Muscle of leg (tissue), 11 donors: Measurements from ENCODE around the gene CHRNA3. TPM values are rescaled to one million over a fixed set of nuclear protein-coding genes. Genes with fewer than 3 reads are reported as not detected.

Experiments
- DNase-seq: peaks from one replicate; pipeline ENCODE4 v3.0.0; 2013
- H3K27ac ChIP-seq: one replicate; pipeline ENCODE4 v1.5.1; 2013; ENCODE audit warnings: mild to moderate bottlenecking, low read length, control low read depth
- H3K27me3 ChIP-seq: one replicate; pipeline ENCODE4 v1.6.1; 2013; ENCODE audit warnings: low read length; ENCODE audit not compliant: control insufficient read depth, insufficient read depth
- H3K36me3 ChIP-seq: one replicate; pipeline ENCODE4 v1.6.1; 2013; ENCODE audit warnings: low read length; ENCODE audit not compliant: control insufficient read depth, insufficient read depth
- H3K4me1 ChIP-seq: one replicate; pipeline ENCODE4 v1.6.1; 2013; ENCODE audit warnings: low read length; ENCODE audit not compliant: control insufficient read depth, insufficient read depth
- H3K4me3 ChIP-seq: one replicate; pipeline ENCODE4 v1.5.1; 2013; ENCODE audit warnings: low read length, control low read depth
- H3K9me3 ChIP-seq: replicated peaks from 2 replicates; pipeline ENCODE4 v1.6.1; 2013; ENCODE audit warnings: low read depth, low read length; ENCODE audit not compliant: control insufficient read depth
- WGBS: methylation state at CpG from one replicate; pipeline ENCODE4 v1.1.5; 2013; ENCODE audit warnings: missing lambda C conversion rate; ENCODE audit not compliant: insufficient coverage; 5-methylcytosine and 5-hydroxymethylcytosine counted together
- polyA plus RNA-seq, 8 donors: library from polyadenylated mRNA; unstranded; fragments of 120-200 nt; gene quantifications; one replicate each; pipeline versions ENCODE4 v1.2.1 to v1.2.3, GENCODE V29; 2013; ENCODE audit warnings: inconsistent platforms in 1 of 8, low replicate concordance in 1 of 8; ENCODE audit not compliant: insufficient read length in 8 of 8, insufficient read depth in 1 of 8
- total RNA-seq: library from RNA; stranded (reverse); fragments of 120-200 nt; gene quantifications from one replicate; pipeline ENCODE4 v1.2.4, GENCODE V29; 2013

The CHRNA3 gene
- total and polyA plus RNA-seq, 9 donors: 0.07 to 2.7 (median 0.17) TPM; not detected in 1

GRCh38 chr15:78603467-78603866 is 17.3 kb downstream of the CHRNA3 start:
- H3K9me3 ChIP-seq: no peaks in the 10 kb centered on the region
- no peak for DNase-seq
- no CpG with 5 or more reads among the region's 3 CpGs for WGBS
- no peak overlapping the region for H3K4me3 ChIP-seq
- no peak overlapping the region for H3K27ac ChIP-seq
- peaks cover 12% of the 10 kb centered on the region for H3K27me3 ChIP-seq
- no peaks in the 10 kb centered on the region for H3K36me3 ChIP-seq
- no peaks in the 10 kb centered on the region for H3K4me1 ChIP-seq

- H3K9me3 ChIP-seq: no peaks in the 10 kb centered on the region
- H3K27ac ChIP-seq: no peak overlapping the region
- DNase-seq: no peak
- H3K4me3 ChIP-seq: no peak overlapping the region
- H3K4me1 ChIP-seq: no peaks in the 10 kb centered on the region
- peaks cover 3% of the 10 kb centered on the region for H3K27me3 ChIP-seq
- no peaks in the 10 kb centered on the region for H3K36me3 ChIP-seq
Observed at GRCh38 chr15:78599189-78599588, 21.6 kb downstream of the CHRNA3 start.

DNA sequence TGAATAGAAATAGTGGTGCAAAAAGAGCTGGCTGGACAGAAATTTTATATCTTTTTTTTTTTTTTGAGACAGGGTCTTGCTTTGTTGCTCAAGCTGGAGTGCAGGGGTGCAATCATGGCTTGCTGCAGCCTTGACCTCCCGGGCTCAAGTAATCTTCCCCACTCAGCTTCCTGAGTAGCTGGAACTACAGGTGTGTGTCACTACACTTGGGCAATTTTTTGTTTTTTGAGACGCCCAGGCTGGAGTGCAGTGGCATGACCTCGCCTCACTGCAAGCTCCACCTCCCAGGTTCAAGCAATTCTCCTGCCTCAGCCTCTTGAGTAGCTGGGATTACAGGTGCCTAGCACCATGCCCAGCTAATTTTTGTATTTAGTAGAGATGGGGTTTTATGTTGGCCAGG is 22.4 kb downstream of the CHRNA3 start:
- H3K27ac ChIP-seq: no peak overlapping the region
- no peaks in the 10 kb centered on the region for H3K9me3 ChIP-seq
- H3K36me3 ChIP-seq: no peaks in the 10 kb centered on the region
- 100% methylated on average over 2 of the region's 3 CpGs for WGBS
- H3K4me1 ChIP-seq: no peaks in the 10 kb centered on the region
- H3K4me3 ChIP-seq: no peak overlapping the region
- DNase-seq: no peak
- peaks cover 3% of the 10 kb centered on the region for H3K27me3 ChIP-seq

- no peaks in the 10 kb centered on the region for H3K9me3 ChIP-seq
- no CpG with 5 or more reads among the region's 1 CpG for WGBS
- peaks cover 3% of the 10 kb centered on the region for H3K27me3 ChIP-seq
- H3K4me1 ChIP-seq: no peaks in the 10 kb centered on the region
- H3K36me3 ChIP-seq: no peaks in the 10 kb centered on the region
- H3K27ac ChIP-seq: no peak overlapping the region
- H3K4me3 ChIP-seq: no peak overlapping the region
- DNase-seq: no peak
Observed at GRCh38 chr15:78597583-78597982, 23.2 kb downstream of the CHRNA3 start.

- H3K36me3 ChIP-seq: no peaks in the 10 kb centered on the region
- no peaks in the 10 kb centered on the region for H3K4me1 ChIP-seq
- no peak overlapping the region for H3K4me3 ChIP-seq
- DNase-seq: no peak
- no peaks in the 10 kb centered on the region for H3K27me3 ChIP-seq
- no peak overlapping the region for H3K27ac ChIP-seq
- WGBS: no CpG with 5 or more reads among the region's 1 CpG
- no peaks in the 10 kb centered on the region for H3K9me3 ChIP-seq
Observed at GRCh38 chr15:78574944-78575343, 45.9 kb downstream of the CHRNA3 start.

GRCh38 chr15:78573416-78573815 is 47.4 kb downstream of the CHRNA3 start:
- H3K4me1 ChIP-seq: no peaks in the 10 kb centered on the region
- WGBS: 71% methylated on average over 2 of the region's 4 CpGs

GRCh38 chr15:78571382-78571781 is 49.4 kb downstream of the CHRNA3 start:
- Histone ChIP-seq H3K27ac (no peak overlapping the region), H3K4me1 (no peaks in the 10 kb centered on the region), H3K36me3 (no peaks in the 10 kb centered on the region), H3K4me3 (no peak overlapping the region), H3K27me3 (peaks cover 2% of the 10 kb centered on the region), H3K9me3 (no peaks in the 10 kb centered on the region)
- WGBS: no CpG with 5 or more reads among the region's 4 CpGs
- DNase-seq: no peak

More at GRCh38 chr15:78573416-78573815, 47.4 kb downstream of the CHRNA3 start:
- no peaks in the 10 kb centered on the region for H3K9me3 ChIP-seq
- no peak for DNase-seq
- no peak overlapping the region for H3K4me3 ChIP-seq
- H3K36me3 ChIP-seq: no peaks in the 10 kb centered on the region
- H3K27me3 ChIP-seq: no peaks in the 10 kb centered on the region
- no peak overlapping the region for H3K27ac ChIP-seq

- Histone ChIP-seq H3K36me3 (no peaks in the 10 kb centered on the region), H3K4me3 (no peak overlapping the region), H3K9me3 (no peaks in the 10 kb centered on the region), H3K27ac (no peak overlapping the region), H3K4me1 (peaks cover 5% of the 10 kb centered on the region), H3K27me3 (peaks cover 8% of the 10 kb centered on the region)
- WGBS: 92% methylated on average over 2 of the region's 2 CpGs
- no peak for DNase-seq
Observed at GRCh38 chr15:78570710-78571109, 50.1 kb downstream of the CHRNA3 start.

- Histone ChIP-seq H3K27ac (no peak overlapping the region), H3K4me3 (no peak overlapping the region), H3K9me3 (no peaks in the 10 kb centered on the region), H3K36me3 (no peaks in the 10 kb centered on the region), H3K4me1 (peaks cover 5% of the 10 kb centered on the region), H3K27me3 (peaks cover 14% of the 10 kb centered on the region)
- no peak for DNase-seq
- WGBS: 86% methylated on average over 1 of the region's 4 CpGs
Observed at GRCh38 chr15:78567531-78567930, 53.3 kb downstream of the CHRNA3 start.

DNA sequence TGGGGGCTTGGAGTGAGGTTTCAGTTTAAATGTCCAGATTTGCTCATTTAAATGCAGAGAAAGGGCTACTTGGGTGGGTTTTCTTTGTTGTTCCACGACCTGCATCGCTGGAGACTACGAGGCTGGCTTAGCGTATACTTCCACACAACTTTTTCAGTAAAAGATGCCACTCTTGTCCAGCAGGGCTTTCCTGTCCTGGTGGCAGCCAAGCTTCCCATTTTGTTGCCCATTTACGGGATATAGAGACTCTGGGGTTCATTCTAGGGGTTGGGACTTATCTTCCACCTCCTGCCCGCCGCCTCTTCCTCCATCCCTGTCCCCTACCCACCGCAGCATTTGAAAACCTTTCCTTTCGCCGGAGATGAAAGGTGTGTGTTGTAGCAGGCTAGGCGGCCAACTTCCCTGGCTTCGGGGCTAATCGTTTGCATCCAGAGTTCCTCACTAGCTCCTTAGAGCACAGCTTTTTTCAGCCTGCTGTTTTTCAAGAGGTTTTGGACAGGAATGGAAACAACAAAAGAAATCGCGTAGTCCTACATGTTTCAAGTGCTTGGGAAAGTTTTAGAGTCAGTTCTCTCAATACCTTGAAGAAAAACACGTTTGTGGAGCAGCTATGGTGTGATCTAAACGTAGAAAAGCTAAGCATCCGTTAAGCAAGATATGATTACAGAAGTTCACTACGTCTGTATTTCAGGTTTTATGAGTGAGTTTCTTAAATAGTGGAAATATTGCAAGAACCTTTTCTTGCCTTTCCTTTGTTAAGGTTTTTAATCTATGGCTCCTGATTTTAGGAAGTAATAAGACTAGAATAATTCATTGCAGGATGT is 54.6 kb downstream of the CHRNA3 start:
- peak overlapping the region; percentile 45 for H3K4me3 ChIP-seq
- 3% methylated on average over 10 of the region's 19 CpGs for WGBS
- peaks cover 5% of the 10 kb centered on the region for H3K4me1 ChIP-seq
- no peak overlapping the region for H3K27ac ChIP-seq
- H3K9me3 ChIP-seq: no peaks in the 10 kb centered on the region
- H3K36me3 ChIP-seq: no peaks in the 10 kb centered on the region
- DNase-seq: peak; percentile 16
- H3K27me3 ChIP-seq: peaks cover 16% of the 10 kb centered on the region
